Activated effector memory CD4-positive, alpha-beta T cell treated with Interleukin-2 at 50 U/mL for 16 hours (primary cell): ENCODE measurements around the gene NUAK1.

Source experiments
- DNase-seq: peaks from one replicate; pipeline ENCODE4 v3.0.0-alpha.2; 2020

The NUAK1 gene

GRCh38 chr12:106108185-106108835 lies 30.4 kb downstream of the NUAK1 start:
- no peak for DNase-seq

- DNase-seq: no peak
Measured at GRCh38 chr12:106107566-106107965, 31.2 kb downstream of the NUAK1 start.

GRCh38 chr12:106106892-106107291 lies 31.9 kb downstream of the NUAK1 start:
- DNase-seq: no peak

GRCh38 chr12:106106061-106106566 lies 32.6 kb downstream of the NUAK1 start:
- no peak for DNase-seq

GRCh38 chr12:106101803-106102202 lies 37.0 kb downstream of the NUAK1 start:
- no peak for DNase-seq

GRCh38 chr12:106098691-106099200 lies 40.0 kb downstream of the NUAK1 start:
- DNase-seq: no peak

GRCh38 chr12:106097011-106097410 lies 41.7 kb downstream of the NUAK1 start:
- DNase-seq: no peak

- no peak for DNase-seq
Measured at GRCh38 chr12:106096376-106096775, 42.4 kb downstream of the NUAK1 start.

- no peak for DNase-seq
Measured at GRCh38 chr12:106094304-106094703, 44.5 kb downstream of the NUAK1 start.

- no peak for DNase-seq
Measured at GRCh38 chr12:106093246-106093645, 45.5 kb downstream of the NUAK1 start.

GRCh38 chr12:106091446-106091820 lies 47.3 kb downstream of the NUAK1 start:
- DNase-seq: no peak

GRCh38 chr12:106090591-106091445 lies 47.9 kb downstream of the NUAK1 start:
- no peak for DNase-seq

GRCh38 chr12:106089935-106090334 lies 48.8 kb downstream of the NUAK1 start:
- no peak for DNase-seq

GRCh38 chr12:106088811-106089485 lies 49.8 kb downstream of the NUAK1 start:
- no peak for DNase-seq

- DNase-seq: no peak
Measured at GRCh38 chr12:106088246-106088808, 50.4 kb downstream of the NUAK1 start.

- DNase-seq: no peak
Measured at GRCh38 chr12:106086696-106087095, 52.1 kb downstream of the NUAK1 start.

GRCh38 chr12:106085213-106085612 lies 53.5 kb downstream of the NUAK1 start:
- no peak for DNase-seq

GRCh38 chr12:106084759-106085158 lies 54.0 kb downstream of the NUAK1 start:
- no peak for DNase-seq

GRCh38 chr12:106084014-106084671 lies 54.6 kb downstream of the NUAK1 start:
- no peak for DNase-seq

- no peak for DNase-seq
Measured at GRCh38 chr12:106082216-106083175, 56.3 kb downstream of the NUAK1 start.

- no peak for DNase-seq
Measured at GRCh38 chr12:106081606-106082005, 57.1 kb downstream of the NUAK1 start.
